HCT116 (cell line): ENCODE measurements around the gene SLC27A3. TPM values are rescaled to one million over a fixed set of nuclear protein-coding genes. Genes with fewer than 3 reads are reported as not detected.

Experiments
- ATAC-seq: fragments of 200-7000 bp; cut with Tn5 transposase; 2 replicates; pipeline ENCODE4 v1.9.1; 2020; ENCODE audit warnings: mild to moderate bottlenecking, moderate library complexity
- BruUV-seq: library from RNA; stranded (reverse); fragments of 400-500 nt; replicated peaks from 2 replicates; lab custom pipeline; 2021; lab: Mats Ljungman, UMichigan
- CTCF ChIA-PET: fragments of 300-600 bp; sonication (Branson Sonifier 250); formaldehyde crosslinking; loops from one replicate; lab custom pipeline; 2021; ENCODE audit warnings: antibody characterized with exemption; lab: Charles Lee
- POLR2A ChIA-PET: fragments of 300-600, 350-600 bp; sonication (Branson Sonifier 250); formaldehyde crosslinking; loops from one replicate; lab custom pipeline; 2021; ENCODE audit warnings: antibody characterized with exemption; lab: Charles Lee
- RAD21 ChIA-PET, 2 experiments: fragments of 300-600 bp; sonication (Branson Sonifier 250); formaldehyde crosslinking; loops; one replicate each; lab custom pipeline; 2023; ENCODE audit warnings: low total read pairs in 2 of 2; ENCODE audit not compliant: uncharacterized antibody in 2 of 2, unreplicated experiment in 2 of 2, low non-redundant PET in 1 of 2; lab: Charles Lee
- DNase-seq: peaks from one replicate; pipeline ENCODE4 v3.0.0-alpha.2; 2010; ENCODE audit warnings: low read depth, low spot score
- H2AFZ ChIP-seq: fragments of 200-600 bp; shearing (Covaris generic), sonication (generic); 2 replicates; pipeline ENCODE4 v1.6.1; 2017; ENCODE audit warnings: low read depth, mixed run types, mixed read lengths, antibody characterized with exemption, low read length; ENCODE audit not compliant: poor library complexity, severe bottlenecking
- H3K27ac ChIP-seq: 2 replicates; pipeline ENCODE4 v1.5.1; 2012; ENCODE audit warnings: low read depth, low read length
- H3K27me3 ChIP-seq: fragments of 200-600 bp; sonication (generic); 2 replicates; pipeline ENCODE4 v1.6.1; 2016; ENCODE audit warnings: mixed run types, low read length, mixed read lengths; ENCODE audit not compliant: insufficient read depth
- H3K36me3 ChIP-seq, 2 experiments: fragments of 200-500 bp in 1 of 2; fragments of 200-600 bp in 1 of 2; sonication (Bioruptor generic) in 1 of 2; sonication (generic) in 1 of 2; 2 replicates each; pipeline versions ENCODE4 v1.5.1 to v1.6.1; 2014 to 2016; ENCODE audit warnings: low read length in 2 of 2, inconsistent platforms in 1 of 2, mixed read lengths in 1 of 2, mixed run types in 1 of 2; ENCODE audit not compliant: insufficient read depth in 2 of 2, control insufficient read depth in 1 of 2
- H3K4me1 ChIP-seq, 2 experiments: fragments of 200-600 bp in 1 of 2; sonication (generic) in 1 of 2; 2 replicates each; pipeline versions ENCODE4 v1.5.1 to v1.6.1; 2012 to 2017; ENCODE audit warnings: low read length in 2 of 2, inconsistent platforms in 1 of 2, mild to moderate bottlenecking in 1 of 2, mixed read lengths in 1 of 2, mixed run types in 1 of 2, moderate library complexity in 1 of 2; ENCODE audit not compliant: insufficient read depth in 2 of 2, control insufficient read depth in 1 of 2
- H3K4me2 ChIP-seq: fragments of 200-600 bp; sonication (generic); 2 replicates; pipeline ENCODE4 v1.6.1; 2017; ENCODE audit warnings: mixed run types, low read length, mixed read lengths
- H3K4me3 ChIP-seq, 2 experiments: fragments of 200-600 bp in 1 of 2; sonication (generic) in 1 of 2; replicated peaks in 1 of 2; 2 replicates each; pipeline ENCODE4 v1.5.1; 2011 to 2016; ENCODE audit warnings: low read length in 2 of 2, control low read depth in 1 of 2, low read depth in 1 of 2, mild to moderate bottlenecking in 1 of 2, mixed read lengths in 1 of 2, mixed run types in 1 of 2
- H3K79me2 ChIP-seq: fragments of 200-600 bp; sonication (generic); 2 replicates; pipeline ENCODE4 v1.6.1; 2017; ENCODE audit warnings: mild to moderate bottlenecking, mixed run types, low read length, moderate library complexity, mixed read lengths; ENCODE audit not compliant: insufficient read depth
- H3K9ac ChIP-seq: fragments of 200-600 bp; sonication (generic); 2 replicates; pipeline ENCODE4 v1.6.1; 2016; ENCODE audit warnings: low read length, mixed read lengths
- H3K9me2 ChIP-seq: fragments of 200-600 bp; sonication (generic), shearing (Covaris generic); 2 replicates; pipeline ENCODE4 v1.6.1; 2017; ENCODE audit warnings: mixed run types, mild to moderate bottlenecking, moderate library complexity; ENCODE audit not compliant: insufficient read depth
- H3K9me3 ChIP-seq, 2 experiments: fragments of 200-500 bp in 1 of 2; fragments of 200-600 bp in 1 of 2; sonication (Bioruptor generic) in 1 of 2; sonication (generic) in 1 of 2; 2 replicates each; pipeline ENCODE4 v1.6.1; 2014 to 2017; ENCODE audit warnings: low read length in 2 of 2, mixed read lengths in 2 of 2, inconsistent platforms in 1 of 2, low read depth in 1 of 2, mild to moderate bottlenecking in 1 of 2, mixed run types in 1 of 2, moderate library complexity in 1 of 2; ENCODE audit not compliant: control insufficient read depth in 1 of 2, insufficient read depth in 1 of 2
- H4K20me1 ChIP-seq: fragments of 200-600 bp; sonication (generic), shearing (Covaris generic); 2 replicates; pipeline ENCODE4 v1.6.1; 2017; ENCODE audit warnings: mixed run types, mild to moderate bottlenecking, moderate library complexity; ENCODE audit not compliant: insufficient read depth
- CEBPB ChIP-seq: IDR thresholded peaks from 2 replicates; pipeline ENCODE4 v1.6.1; 2012; ENCODE audit warnings: low read depth
- ELF1 ChIP-seq: IDR thresholded peaks from 2 replicates; pipeline ENCODE4 v1.6.1; 2012; ENCODE audit warnings: low read depth, borderline replicate concordance
- JUND ChIP-seq: IDR thresholded peaks from 2 replicates; pipeline ENCODE4 v1.6.1; 2012
- POLR2A ChIP-seq: IDR thresholded peaks from 2 replicates; pipeline ENCODE4 v1.7.0; 2011; ENCODE audit warnings: borderline replicate concordance; ENCODE audit not compliant: insufficient read depth, insufficient read length; ENCODE audit errors: extremely low read depth
- RAD21 ChIP-seq: IDR thresholded peaks from 2 replicates; pipeline ENCODE4 v1.6.1; 2012; ENCODE audit warnings: low read depth, mild to moderate bottlenecking
- REST ChIP-seq: IDR thresholded peaks from 2 replicates; pipeline ENCODE4 v1.6.1; 2012; ENCODE audit warnings: low read depth
- SRF ChIP-seq: IDR thresholded peaks from 2 replicates; pipeline ENCODE4 v1.6.1; 2012; ENCODE audit warnings: low read depth
- TCF7L2 ChIP-seq: IDR thresholded peaks from 2 replicates; pipeline ENCODE4 v1.7.0; 2011; ENCODE audit warnings: borderline replicate concordance, inconsistent platforms; ENCODE audit not compliant: insufficient read depth, insufficient read length; ENCODE audit errors: extremely low read depth
- YY1 ChIP-seq: IDR thresholded peaks from 2 replicates; pipeline ENCODE4 v1.6.1; 2011; ENCODE audit warnings: low read length, low read depth, moderate library complexity, mild to moderate bottlenecking; ENCODE audit not compliant: insufficient replicate concordance; ENCODE audit errors: extremely low read depth
- ZFX ChIP-seq: fragments of 450-650 bp; IDR thresholded peaks from 2 replicates; pipeline ENCODE4 v1.6.1; 2017
- ZNF274 ChIP-seq: fragments of 200-500 bp; sonication (Bioruptor generic); IDR thresholded peaks from 2 replicates; pipeline ENCODE4 v1.6.1; 2014; ENCODE audit warnings: mild to moderate bottlenecking, low read depth, low read length, inconsistent platforms
- intact Hi-C: fragments of 100-400 bp; cut with micrococcal nuclease; formaldehyde crosslinking; loops from 2 replicates; pipeline ENCODE4 v1.10.0; 2022
- total RNA-seq: library from RNA; stranded (reverse); gene quantifications from one replicate; pipeline ENCODE4 v1.2.1, GENCODE V29; 2021; ENCODE audit not compliant: unreplicated experiment
- TF ChIP-seq, protein P1 (sequence below): IDR thresholded peaks from 2 replicates; pipeline ENCODE4 v1.6.1; 2012
- TF ChIP-seq, protein P2 (sequence below): IDR thresholded peaks from 2 replicates; pipeline ENCODE4 v1.6.1; 2012
- TF ChIP-seq, protein P3 (sequence below), 3 experiments: fragments of 200-600 bp in 1 of 3; sonication (generic) in 1 of 3; IDR thresholded peaks in 2 of 3; conservative IDR thresholded peaks in 1 of 3; 2 replicates each; pipeline ENCODE4 v1.5.1; 2012 to 2017; ENCODE audit warnings: low read depth in 2 of 3, low read length in 2 of 3, antibody characterized with exemption in 1 of 3, borderline replicate concordance in 1 of 3, control low read depth in 1 of 3, mild to moderate bottlenecking in 1 of 3, mixed read lengths in 1 of 3, mixed run types in 1 of 3, moderate library complexity in 1 of 3; ENCODE audit not compliant: insufficient read depth in 1 of 3

SLC27A3 gene
- total RNA-seq, 1 experiment from 2014 or later: 14.3 TPM

DNA sequence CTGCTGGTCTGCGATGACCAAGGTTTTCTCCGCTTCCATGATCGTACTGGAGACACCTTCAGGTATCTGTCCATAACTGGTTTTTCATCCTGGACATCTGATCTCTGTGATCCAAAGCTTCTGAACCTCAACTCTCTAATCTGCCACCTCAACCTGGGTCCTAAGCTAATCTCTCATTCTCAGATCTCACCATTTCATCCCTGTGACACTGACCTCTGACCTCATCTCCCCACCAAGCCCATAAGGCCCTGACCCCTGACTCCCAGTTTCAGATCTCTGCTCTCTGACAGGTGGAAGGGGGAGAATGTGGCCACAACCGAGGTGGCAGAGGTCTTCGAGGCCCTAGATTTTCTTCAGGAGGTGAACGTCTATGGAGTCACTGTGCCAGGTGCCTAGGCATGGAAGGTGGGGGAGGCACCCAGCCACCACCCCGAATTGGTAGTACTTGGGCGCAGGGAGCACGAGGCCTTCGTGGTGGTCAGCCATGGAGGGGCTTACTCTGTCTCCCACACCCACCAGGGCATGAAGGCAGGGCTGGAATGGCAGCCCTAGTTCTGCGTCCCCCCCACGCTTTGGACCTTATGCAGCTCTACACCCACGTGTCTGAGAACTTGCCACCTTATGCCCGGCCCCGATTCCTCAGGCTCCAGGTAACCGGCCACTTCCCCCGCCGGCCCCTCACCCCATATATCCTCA lies 3.8 kb downstream of the SLC27A3 start:
- no peak for ATAC-seq
- H3K27me3 ChIP-seq: no peaks in the 10 kb centered on the region
- ChIA-PET POLR2A (no interaction called here), RAD21 (no interaction called here), CTCF (interaction anchor here (1.4 kb wide), 1 partner anchor 18 kb away, joined by 3 read pairs; no protein-coding TSS in a partner anchor)
- BruUV-seq: no TSS peak
- no peak overlapping the region for H3K27ac ChIP-seq
- intact Hi-C loops: loop anchor here (10.0 kb wide), 1 partner anchor 104 kb away; the partner anchor contains the start of genes ILF2 and NPR1
- H3K4me1 ChIP-seq: peaks cover 20 to 38% of the 10 kb centered on the region in 2 experiments
- no peaks in the 10 kb centered on the region for H3K36me3 ChIP-seq
- no peak overlapping the region for H2AFZ ChIP-seq
- H4K20me1 ChIP-seq: no peaks in the 10 kb centered on the region
- no peaks in the 10 kb centered on the region for H3K79me2 ChIP-seq
- H3K4me2 ChIP-seq: no peak overlapping the region
- H3K9ac ChIP-seq: no peak overlapping the region
- H3K4me3 ChIP-seq: no peak overlapping the region
- no peaks in the 10 kb centered on the region for H3K9me3 ChIP-seq
- H3K9me2 ChIP-seq: no peaks in the 10 kb centered on the region
- TF ChIP-seq, protein P1, sequence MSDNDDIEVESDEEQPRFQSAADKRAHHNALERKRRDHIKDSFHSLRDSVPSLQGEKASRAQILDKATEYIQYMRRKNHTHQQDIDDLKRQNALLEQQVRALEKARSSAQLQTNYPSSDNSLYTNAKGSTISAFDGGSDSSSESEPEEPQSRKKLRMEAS: no peak
- TF ChIP-seq REST: no peak
- TF ChIP-seq, protein P2, sequence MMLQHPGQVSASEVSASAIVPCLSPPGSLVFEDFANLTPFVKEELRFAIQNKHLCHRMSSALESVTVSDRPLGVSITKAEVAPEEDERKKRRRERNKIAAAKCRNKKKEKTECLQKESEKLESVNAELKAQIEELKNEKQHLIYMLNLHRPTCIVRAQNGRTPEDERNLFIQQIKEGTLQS: no peak
- no peak for TF ChIP-seq JUND
- TF ChIP-seq RAD21: no peak
- no peak for TF ChIP-seq YY1
- no peak for TF ChIP-seq TCF7L2
- no peak for TF ChIP-seq ZNF274
- TF ChIP-seq CEBPB: no peak
- TF ChIP-seq ELF1: no peak
- no peak for TF ChIP-seq POLR2A
- TF ChIP-seq, protein P3, sequence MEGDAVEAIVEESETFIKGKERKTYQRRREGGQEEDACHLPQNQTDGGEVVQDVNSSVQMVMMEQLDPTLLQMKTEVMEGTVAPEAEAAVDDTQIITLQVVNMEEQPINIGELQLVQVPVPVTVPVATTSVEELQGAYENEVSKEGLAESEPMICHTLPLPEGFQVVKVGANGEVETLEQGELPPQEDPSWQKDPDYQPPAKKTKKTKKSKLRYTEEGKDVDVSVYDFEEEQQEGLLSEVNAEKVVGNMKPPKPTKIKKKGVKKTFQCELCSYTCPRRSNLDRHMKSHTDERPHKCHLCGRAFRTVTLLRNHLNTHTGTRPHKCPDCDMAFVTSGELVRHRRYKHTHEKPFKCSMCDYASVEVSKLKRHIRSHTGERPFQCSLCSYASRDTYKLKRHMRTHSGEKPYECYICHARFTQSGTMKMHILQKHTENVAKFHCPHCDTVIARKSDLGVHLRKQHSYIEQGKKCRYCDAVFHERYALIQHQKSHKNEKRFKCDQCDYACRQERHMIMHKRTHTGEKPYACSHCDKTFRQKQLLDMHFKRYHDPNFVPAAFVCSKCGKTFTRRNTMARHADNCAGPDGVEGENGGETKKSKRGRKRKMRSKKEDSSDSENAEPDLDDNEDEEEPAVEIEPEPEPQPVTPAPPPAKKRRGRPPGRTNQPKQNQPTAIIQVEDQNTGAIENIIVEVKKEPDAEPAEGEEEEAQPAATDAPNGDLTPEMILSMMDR (IDR thresholded peaks at IDR 0.05 in 2 of 3, conservative IDR thresholded peaks at IDR 0.05 in 1 of 3; ENCODE audit: borderline replicate concordance in 1 of 3, insufficient read depth in 1 of 3, low read depth in 2 of 3, low read length in 2 of 3): no peak
- no peak for TF ChIP-seq SRF
- no peak for TF ChIP-seq ZFX
- DNase-seq: no peak
